ENCODE data around the gene GRIP1.

GRIP1 gene

GRCh38 chr12:66423266-66423665, 255.6 kb downstream of the GRIP1 start:
- TF ChIP-seq EZH2phosphoT487 (conservative IDR thresholded peaks at IDR 0.05; ENCODE audit: low read length) (no peak), CTCF (IDR thresholded peaks at IDR 0.05; ENCODE audit: insufficient read depth, low read length, poor library complexity, severe bottlenecking) (no peak)
- Histone ChIP-seq H3F3A (ENCODE audit: insufficient read depth) (no peaks in the 10 kb centered on the region), H2AFZ (ENCODE audit: low read depth, low read length, severe bottlenecking) (no peak overlapping the region), H3K4me3 (ENCODE audit: insufficient read depth, low read length, poor library complexity, severe bottlenecking) (no peak overlapping the region), H4K20me1 (ENCODE audit: low read depth, low read length) (no peaks in the 10 kb centered on the region), H3K4me2 (ENCODE audit: low read depth, low read length, poor library complexity, severe bottlenecking) (no peak overlapping the region), H3K27ac (ENCODE audit: low read depth, low read length) (no peak overlapping the region), H3K9ac (ENCODE audit: low read length) (no peak overlapping the region), H3K36me3 (ENCODE audit: low read length) (no peaks in the 10 kb centered on the region), H3K27me3 (ENCODE audit: low read length) (no peaks in the 10 kb centered on the region), H3K9me3 (ENCODE audit: insufficient read depth, low read length) (no peaks in the 10 kb centered on the region; the same call in 1 of the 2 replicates), H3K79me2 (ENCODE audit: insufficient read depth, low read length) (no peaks in the 10 kb centered on the region), H3K9me2 (replicated peaks; ENCODE audit: insufficient read depth, low read length) (no peaks in the 10 kb centered on the region)

- no peak overlapping the region for H3K9ac ChIP-seq (ENCODE audit: low read length)
- no peaks in the 10 kb centered on the region for H3K27me3 ChIP-seq (ENCODE audit: low read length)
- no peak overlapping the region for H3K4me2 ChIP-seq (ENCODE audit: low read depth, low read length, poor library complexity, severe bottlenecking)
- TF ChIP-seq EZH2phosphoT487 (conservative IDR thresholded peaks at IDR 0.05; ENCODE audit: low read length), result no peak
- TF ChIP-seq CTCF (IDR thresholded peaks at IDR 0.05; ENCODE audit: insufficient read depth, low read length, poor library complexity, severe bottlenecking), result no peak
- no peak overlapping the region for H3K27ac ChIP-seq (ENCODE audit: low read depth, low read length)
- H4K20me1 ChIP-seq (ENCODE audit: low read depth, low read length), result no peaks in the 10 kb centered on the region
- no peaks in the 10 kb centered on the region for H3K9me3 ChIP-seq (ENCODE audit: insufficient read depth, low read length)
- no peak overlapping the region for H3K4me3 ChIP-seq (ENCODE audit: insufficient read depth, low read length, poor library complexity, severe bottlenecking)
- no peaks in the 10 kb centered on the region for H3K9me2 ChIP-seq (replicated peaks; ENCODE audit: insufficient read depth, low read length)
- no peaks in the 10 kb centered on the region for H3K79me2 ChIP-seq (ENCODE audit: insufficient read depth, low read length)
- H2AFZ ChIP-seq (ENCODE audit: low read depth, low read length, severe bottlenecking), result no peak overlapping the region
- no peaks in the 10 kb centered on the region for H3K36me3 ChIP-seq (ENCODE audit: low read length)
- H3F3A ChIP-seq (ENCODE audit: insufficient read depth), result no peaks in the 10 kb centered on the region
These were observed 260.0 kb downstream of the GRIP1 start for GRCh38 chr12:66418908-66419307.

GRCh38 chr12:66417217-66417616, 261.7 kb downstream of the GRIP1 start:
- Histone ChIP-seq H4K20me1 (ENCODE audit: low read depth, low read length) (no peaks in the 10 kb centered on the region), H3K9me3 (ENCODE audit: insufficient read depth, low read length) (no peaks in the 10 kb centered on the region), H3F3A (ENCODE audit: insufficient read depth) (no peaks in the 10 kb centered on the region), H3K36me3 (ENCODE audit: low read length) (no peaks in the 10 kb centered on the region), H3K4me2 (ENCODE audit: low read depth, low read length, poor library complexity, severe bottlenecking) (no peak overlapping the region), H3K9ac (ENCODE audit: low read length) (no peak overlapping the region), H3K27me3 (ENCODE audit: low read length) (no peaks in the 10 kb centered on the region), H3K4me3 (ENCODE audit: insufficient read depth, low read length, poor library complexity, severe bottlenecking) (no peak overlapping the region), H3K79me2 (ENCODE audit: insufficient read depth, low read length) (no peaks in the 10 kb centered on the region), H3K9me2 (replicated peaks; ENCODE audit: insufficient read depth, low read length) (no peaks in the 10 kb centered on the region), H3K27ac (ENCODE audit: low read depth, low read length) (no peak overlapping the region), H2AFZ (ENCODE audit: low read depth, low read length, severe bottlenecking) (no peak overlapping the region)
- TF ChIP-seq EZH2phosphoT487 (conservative IDR thresholded peaks at IDR 0.05; ENCODE audit: low read length) (no peak), CTCF (IDR thresholded peaks at IDR 0.05; ENCODE audit: insufficient read depth, low read length, poor library complexity, severe bottlenecking) (no peak)

All from SU-DHL-6 (cell line).